Chondrocyte (in vitro differentiated cells): ENCODE data around the gene RBM20. TPM values are rescaled to one million over a fixed set of nuclear protein-coding genes. Genes with fewer than 3 reads are reported as not detected.

Experiments
- DNase-seq: peaks from one replicate; pipeline ENCODE4 v3.0.0; 2021; ENCODE audit warnings: mixed read lengths, low spot score
- H3K27ac Mint-ChIP-seq: one replicate; pipeline ENCODE4 v1.8.0; 2021; ENCODE audit warnings: mild to moderate bottlenecking, moderate library complexity, mixed read lengths; ENCODE audit not compliant: unreplicated experiment
- H3K27me3 Mint-ChIP-seq: 2 replicates; pipeline ENCODE4 v1.8.0; 2021; ENCODE audit warnings: low read depth, mixed read lengths
- H3K36me3 Mint-ChIP-seq: 2 replicates; pipeline ENCODE4 v1.8.0; 2021; ENCODE audit warnings: low read depth, mixed read lengths
- H3K4me1 Mint-ChIP-seq: 2 replicates; pipeline ENCODE4 v1.8.0; 2021; ENCODE audit warnings: low read depth, mild to moderate bottlenecking, mixed read lengths
- H3K4me3 Mint-ChIP-seq: one replicate; pipeline ENCODE4 v1.8.0; 2021; ENCODE audit warnings: mild to moderate bottlenecking, moderate library complexity, mixed read lengths; ENCODE audit not compliant: unreplicated experiment
- H3K9me3 Mint-ChIP-seq: 2 replicates; pipeline ENCODE4 v1.8.0; 2021; ENCODE audit warnings: low read depth, mixed read lengths
- CTCF ChIP-seq: fragments of 200-600 bp; sonication (generic); IDR thresholded peaks from 2 replicates; pipeline ENCODE4 v1.5.0; 2021; ENCODE audit warnings: antibody characterized with exemption, mild to moderate bottlenecking, moderate library complexity
- total RNA-seq: library from RNA; stranded (reverse); gene quantifications from 3 replicates; pipeline ENCODE4 v1.2.1, GENCODE V29; 2021

The RBM20 gene
- total RNA-seq, 1 donor from 2014 or later: 3.6 TPM

GRCh38 chr10:110887560-110887959 is 243.4 kb downstream of the RBM20 start:
- no peak for DNase-seq
- Mint-ChIP-seq H3K4me3 (no peak overlapping the region), H3K9me3 (no peaks in the 10 kb centered on the region), H3K27ac (no peak overlapping the region), H3K27me3 (no peaks in the 10 kb centered on the region), H3K36me3 (peaks cover 34% of the 10 kb centered on the region), H3K4me1 (peaks cover 30% of the 10 kb centered on the region)
- no peak for TF ChIP-seq CTCF

Other genes starting within 250 kb of the RBM20 start
- gene DUSP5, start 146.4 kb upstream of the RBM20 start, total RNA-seq: 4.8 to 9.7 TPM (median 8.7 TPM) in 3 replicates
- 28.2 to 32.7 TPM (median 29.3 TPM) in 3 replicates for gene SMC3, start 76.6 kb upstream of the RBM20 start, total RNA-seq
- gene PDCD4, start 227.6 kb downstream of the RBM20 start, total RNA-seq: 73.7 to 100 TPM (median 80.3 TPM) in 3 replicates